PFSK-1 (cell line): ENCODE results near the gene BRD7.

Experiments used
- FOXP2 ChIP-seq: optimal IDR thresholded peaks from 2 replicates; pipeline ENCODE3; 2011; ENCODE audit warnings: borderline replicate concordance, control low read depth, inconsistent platforms; ENCODE audit not compliant: insufficient read depth; ENCODE audit errors: extremely low read length, extremely low read depth
- POLR2AphosphoS5 ChIP-seq: IDR thresholded peaks from 2 replicates; pipeline ENCODE4 v1.6.1; 2012; ENCODE audit warnings: low read depth, mild to moderate bottlenecking, control low read depth, low read length, moderate library complexity
- SIN3A ChIP-seq: IDR thresholded peaks from 2 replicates; pipeline ENCODE4 v1.6.1; 2012; ENCODE audit warnings: mild to moderate bottlenecking, low read length, moderate library complexity, borderline replicate concordance; ENCODE audit not compliant: insufficient read depth
- TAF1 ChIP-seq: IDR thresholded peaks from 2 replicates; pipeline ENCODE4 v1.6.1; 2012; ENCODE audit warnings: low read length, control low read depth, borderline replicate concordance; ENCODE audit not compliant: insufficient read depth
- TF ChIP-seq, protein P1 (sequence below), 2 experiments: IDR thresholded peaks; 2 replicates each; pipeline versions ENCODE4 v1.6.1 to v1.8.0; 2011 to 2012; ENCODE audit warnings: low read depth in 2 of 2, low read length in 2 of 2, control low read depth in 1 of 2, inconsistent platforms in 1 of 2, mild to moderate bottlenecking in 1 of 2, moderate library complexity in 1 of 2; ENCODE audit not compliant: insufficient read depth in 1 of 2

Gene BRD7

DNA sequence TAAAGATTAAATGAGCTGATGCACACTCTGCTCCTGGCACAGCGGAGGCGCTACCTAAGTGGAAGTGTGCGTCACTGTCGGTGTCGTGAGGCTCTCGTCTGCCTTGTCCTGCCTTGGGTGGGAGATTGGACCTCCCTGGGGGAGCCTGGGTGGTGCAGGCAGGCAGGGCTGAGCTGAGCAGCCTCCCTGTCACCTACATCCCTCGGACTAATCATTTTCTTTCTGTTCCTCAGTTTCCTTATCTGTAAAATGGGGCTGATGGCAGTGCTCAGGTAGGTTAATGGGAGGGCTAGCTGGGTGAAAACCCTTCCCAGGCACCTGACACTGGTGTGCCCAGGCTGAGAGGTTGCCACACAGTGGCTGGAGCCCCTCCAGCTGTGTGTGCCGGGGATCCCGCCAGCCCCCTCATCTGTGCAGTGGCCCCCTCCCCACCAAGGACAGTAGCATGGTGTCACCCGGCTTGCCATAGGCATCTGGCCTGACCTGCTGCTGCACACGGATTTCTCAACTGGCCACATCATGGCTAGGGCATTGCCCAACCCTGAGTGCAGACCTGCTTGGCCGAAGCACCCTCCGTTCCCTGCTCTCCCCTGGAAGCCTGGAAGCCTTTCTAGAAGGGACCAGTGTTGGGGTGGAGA is 98.2 kb downstream of the BRD7 start:
- TF ChIP-seq FOXP2 (no peak), SIN3A (no peak), TAF1 (no peak), POLR2AphosphoS5 (no peak)
- TF ChIP-seq, protein P1, sequence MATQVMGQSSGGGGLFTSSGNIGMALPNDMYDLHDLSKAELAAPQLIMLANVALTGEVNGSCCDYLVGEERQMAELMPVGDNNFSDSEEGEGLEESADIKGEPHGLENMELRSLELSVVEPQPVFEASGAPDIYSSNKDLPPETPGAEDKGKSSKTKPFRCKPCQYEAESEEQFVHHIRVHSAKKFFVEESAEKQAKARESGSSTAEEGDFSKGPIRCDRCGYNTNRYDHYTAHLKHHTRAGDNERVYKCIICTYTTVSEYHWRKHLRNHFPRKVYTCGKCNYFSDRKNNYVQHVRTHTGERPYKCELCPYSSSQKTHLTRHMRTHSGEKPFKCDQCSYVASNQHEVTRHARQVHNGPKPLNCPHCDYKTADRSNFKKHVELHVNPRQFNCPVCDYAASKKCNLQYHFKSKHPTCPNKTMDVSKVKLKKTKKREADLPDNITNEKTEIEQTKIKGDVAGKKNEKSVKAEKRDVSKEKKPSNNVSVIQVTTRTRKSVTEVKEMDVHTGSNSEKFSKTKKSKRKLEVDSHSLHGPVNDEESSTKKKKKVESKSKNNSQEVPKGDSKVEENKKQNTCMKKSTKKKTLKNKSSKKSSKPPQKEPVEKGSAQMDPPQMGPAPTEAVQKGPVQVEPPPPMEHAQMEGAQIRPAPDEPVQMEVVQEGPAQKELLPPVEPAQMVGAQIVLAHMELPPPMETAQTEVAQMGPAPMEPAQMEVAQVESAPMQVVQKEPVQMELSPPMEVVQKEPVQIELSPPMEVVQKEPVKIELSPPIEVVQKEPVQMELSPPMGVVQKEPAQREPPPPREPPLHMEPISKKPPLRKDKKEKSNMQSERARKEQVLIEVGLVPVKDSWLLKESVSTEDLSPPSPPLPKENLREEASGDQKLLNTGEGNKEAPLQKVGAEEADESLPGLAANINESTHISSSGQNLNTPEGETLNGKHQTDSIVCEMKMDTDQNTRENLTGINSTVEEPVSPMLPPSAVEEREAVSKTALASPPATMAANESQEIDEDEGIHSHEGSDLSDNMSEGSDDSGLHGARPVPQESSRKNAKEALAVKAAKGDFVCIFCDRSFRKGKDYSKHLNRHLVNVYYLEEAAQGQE (IDR thresholded peaks at IDR 0.05; ENCODE audit: insufficient read depth in 1 of 2, low read depth in 2 of 2, low read length in 2 of 2), result no peak

DNA sequence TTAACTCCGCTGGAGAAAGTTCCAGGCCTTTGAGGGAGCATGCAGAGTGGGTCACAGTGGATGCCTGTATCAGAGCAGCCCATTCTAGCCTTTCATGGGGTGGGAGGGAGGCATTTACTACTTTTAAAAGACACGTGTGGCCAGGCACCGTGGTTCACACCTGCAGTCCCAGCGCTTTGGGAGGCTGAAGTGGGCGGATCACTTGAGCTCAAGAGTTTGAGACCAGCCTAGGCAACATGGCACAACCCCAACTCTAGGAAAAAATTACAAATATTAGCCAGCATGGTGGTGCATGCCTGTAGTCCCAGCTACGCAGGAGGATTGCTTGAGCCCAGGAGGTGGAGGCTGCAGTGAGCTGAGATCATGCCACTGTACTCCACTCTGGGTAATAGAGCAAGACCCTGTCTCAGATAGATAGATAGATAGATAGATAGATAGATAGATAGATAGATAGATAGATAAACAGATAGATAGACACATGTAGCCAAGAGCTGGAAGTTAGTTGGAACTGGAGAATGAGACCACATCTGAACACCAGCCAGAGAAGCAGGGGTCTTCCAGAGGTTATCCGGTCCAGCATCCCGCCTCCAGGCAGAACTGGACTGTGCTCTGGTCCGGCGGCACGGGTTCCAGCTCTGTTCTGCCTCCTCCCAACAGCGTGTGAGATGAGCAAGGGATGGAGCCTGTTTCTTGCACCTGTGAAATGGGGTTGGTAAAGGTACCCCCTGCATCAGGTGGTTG is 98.8 kb downstream of the BRD7 start:
- TF ChIP-seq FOXP2, result no peak
- TF ChIP-seq SIN3A, result no peak
- TF ChIP-seq, protein P1 (IDR thresholded peaks at IDR 0.05; ENCODE audit: insufficient read depth in 1 of 2, low read depth in 2 of 2, low read length in 2 of 2), result no peak
- no peak for TF ChIP-seq POLR2AphosphoS5
- no peak for TF ChIP-seq TAF1

DNA sequence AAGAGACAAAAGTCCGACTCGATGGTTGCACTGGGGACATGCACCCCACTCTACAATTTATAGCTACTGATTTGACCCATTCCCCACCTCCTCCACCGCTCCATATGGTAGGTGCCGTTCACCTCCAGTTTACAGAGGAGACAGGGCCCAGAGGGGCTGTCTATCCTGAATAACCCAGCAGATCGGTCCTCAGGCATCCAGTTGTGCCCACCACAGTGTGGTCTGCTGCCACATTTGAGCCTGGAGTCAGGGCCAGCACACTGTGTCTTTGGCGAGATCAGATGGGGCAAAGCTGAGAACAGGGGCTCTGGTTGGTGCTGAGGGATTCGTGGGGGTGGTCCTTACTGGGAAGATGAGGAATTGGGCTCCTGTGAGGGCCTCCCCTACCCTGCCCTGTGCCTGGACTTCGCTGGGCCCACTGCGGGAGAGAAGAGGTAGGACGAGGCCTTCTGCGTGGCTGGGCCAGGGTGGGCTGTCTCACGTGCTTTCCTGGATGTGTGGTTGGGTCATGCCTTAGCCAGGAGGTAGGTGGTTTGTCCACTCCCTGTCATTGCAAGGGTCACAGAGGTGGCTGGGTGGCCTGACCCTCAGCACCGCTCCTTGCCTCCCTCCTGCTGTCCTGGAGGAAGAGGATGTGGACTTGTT is 99.6 kb downstream of the BRD7 start:
- TF ChIP-seq, protein P1 (IDR thresholded peaks at IDR 0.05; ENCODE audit: insufficient read depth in 1 of 2, low read depth in 2 of 2, low read length in 2 of 2), result no peak
- no peak for TF ChIP-seq POLR2AphosphoS5
- TF ChIP-seq SIN3A, result no peak
- no peak for TF ChIP-seq TAF1
- TF ChIP-seq FOXP2, result no peak

DNA sequence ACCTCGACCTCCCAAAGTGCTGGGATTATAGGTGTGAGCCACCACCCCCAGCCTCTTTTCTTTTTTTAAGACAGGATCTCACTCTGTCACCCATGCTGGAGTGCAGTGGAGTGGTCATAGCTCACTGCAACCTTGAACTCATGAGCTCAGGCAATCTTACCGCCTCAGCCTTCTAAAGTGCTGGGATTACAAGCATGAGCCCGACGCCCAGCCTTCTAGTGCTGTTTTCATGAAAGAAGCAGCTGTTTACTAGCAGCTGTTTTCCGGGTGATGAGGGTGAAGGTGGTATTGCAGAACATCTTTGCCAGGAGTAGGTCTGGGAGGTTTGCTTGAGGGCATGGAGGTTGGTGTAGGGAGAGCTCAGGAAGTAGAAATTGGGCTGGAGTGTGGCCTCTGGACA is 100.4 kb downstream of the BRD7 start:
- no peak for TF ChIP-seq FOXP2
- TF ChIP-seq, protein P1 (IDR thresholded peaks at IDR 0.05; ENCODE audit: insufficient read depth in 1 of 2, low read depth in 2 of 2, low read length in 2 of 2), result no peak
- TF ChIP-seq SIN3A, result no peak
- TF ChIP-seq POLR2AphosphoS5, result no peak
- no peak for TF ChIP-seq TAF1
